ENCODE data around the gene SUSD1.

GRCh38 chr9:112104401-112104800, 70.7 kb downstream of the SUSD1 start:
- TF ChIP-seq CTCF (conservative IDR thresholded peaks at IDR 0.05; ENCODE audit: low read depth, low read length) (no peak), EZH2phosphoT487 (IDR thresholded peaks at IDR 0.05; ENCODE audit: borderline replicate concordance, low read length) (no peak), EZH2 (IDR thresholded peaks at IDR 0.05; ENCODE audit: low read length, unreplicated experiment) (no peak)

All from PC-3 (cell line).